GM19324 (cell line): ENCODE measurements around the gene CYP2W1.

Experiments
- ATAC-seq: cut with Tn5 transposase; IDR thresholded peaks from one replicate; pipeline ENCODE4 v1.9.1; 2021; ENCODE audit warnings: mild to moderate bottlenecking, moderate library complexity; ENCODE audit not compliant: unreplicated experiment, low FRiP score

The CYP2W1 gene

GRCh38 chr7:1011297-1012003 is 28.5 kb downstream of the CYP2W1 start:
- no peak for ATAC-seq

DNA sequence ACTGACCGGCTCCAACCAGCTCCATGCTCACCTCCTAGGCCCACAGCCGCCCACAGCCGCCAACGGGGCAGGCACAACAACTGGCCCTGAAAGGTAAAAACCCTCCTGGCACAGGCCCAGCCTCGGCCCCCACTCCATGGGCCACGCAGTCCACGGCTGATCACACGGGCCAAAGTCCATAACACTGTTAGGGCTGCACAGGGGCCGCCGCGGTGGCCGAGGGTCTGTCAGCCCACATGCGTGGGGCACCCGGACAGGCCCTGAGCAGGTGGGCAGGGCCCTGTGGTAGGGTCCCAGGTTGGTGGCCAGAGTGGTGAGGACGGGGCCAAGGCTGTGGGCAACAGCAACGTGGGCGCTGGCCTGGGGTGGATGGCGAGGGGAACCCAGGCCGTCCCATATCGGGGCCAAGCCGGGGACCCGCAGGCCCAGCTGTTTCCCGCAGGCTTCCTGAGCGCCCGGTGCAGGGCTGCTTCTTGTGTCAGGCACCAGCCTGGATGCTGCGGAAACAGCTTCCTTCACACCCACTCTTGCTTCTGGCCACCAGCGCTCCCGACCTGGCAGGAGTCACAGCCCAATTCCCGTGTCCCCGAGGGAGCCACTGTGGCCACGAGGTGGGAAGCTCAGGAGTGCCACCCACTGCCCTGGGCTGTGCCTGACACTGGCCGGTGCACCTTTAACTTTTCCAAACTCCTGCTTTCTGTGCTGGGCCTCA is 29.2 kb downstream of the CYP2W1 start:
- ATAC-seq: no peak

GRCh38 chr7:1012716-1013095 is 29.7 kb downstream of the CYP2W1 start:
- no peak for ATAC-seq

DNA sequence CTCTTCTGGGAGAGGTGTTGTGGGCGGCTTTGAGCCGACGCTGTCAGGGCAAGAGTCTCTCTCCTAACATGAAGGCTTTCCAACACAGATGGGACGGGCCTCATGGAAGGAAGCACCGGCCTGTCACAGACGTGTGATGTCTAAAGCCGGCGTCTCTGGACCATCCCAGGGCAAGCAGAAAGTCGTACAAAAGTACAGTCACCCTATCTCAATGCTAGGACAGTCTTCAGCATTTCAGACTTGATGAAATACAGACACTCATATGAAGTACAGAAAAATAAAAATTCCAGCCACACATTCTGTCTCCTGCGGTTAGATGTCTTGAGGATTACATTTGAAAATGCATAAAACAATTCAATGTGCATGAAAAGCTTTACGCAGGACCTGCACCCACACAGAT is 30.6 kb downstream of the CYP2W1 start:
- no peak for ATAC-seq

DNA sequence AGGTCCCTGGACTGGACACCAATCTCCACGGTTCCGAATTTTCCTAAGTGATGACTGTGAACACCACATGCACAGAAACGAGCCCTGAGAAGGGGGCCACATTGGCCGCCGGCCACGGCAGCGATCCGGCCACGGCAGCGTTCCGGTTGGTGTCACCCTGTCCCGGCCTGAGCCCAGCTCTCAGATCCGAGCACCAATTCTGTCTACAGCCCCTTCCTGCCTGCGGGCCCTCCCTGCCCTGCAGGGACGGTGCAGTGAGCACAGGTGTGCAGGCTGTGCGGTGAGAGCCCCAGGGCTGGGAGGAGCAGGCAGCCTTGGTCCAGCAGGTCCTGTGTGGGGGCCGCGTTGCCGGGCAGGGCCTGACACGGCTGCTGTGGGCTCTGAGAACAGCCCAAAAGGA is 31.7 kb downstream of the CYP2W1 start:
- no peak for ATAC-seq

GRCh38 chr7:1015196-1016121 is 32.5 kb downstream of the CYP2W1 start:
- no peak for ATAC-seq

DNA sequence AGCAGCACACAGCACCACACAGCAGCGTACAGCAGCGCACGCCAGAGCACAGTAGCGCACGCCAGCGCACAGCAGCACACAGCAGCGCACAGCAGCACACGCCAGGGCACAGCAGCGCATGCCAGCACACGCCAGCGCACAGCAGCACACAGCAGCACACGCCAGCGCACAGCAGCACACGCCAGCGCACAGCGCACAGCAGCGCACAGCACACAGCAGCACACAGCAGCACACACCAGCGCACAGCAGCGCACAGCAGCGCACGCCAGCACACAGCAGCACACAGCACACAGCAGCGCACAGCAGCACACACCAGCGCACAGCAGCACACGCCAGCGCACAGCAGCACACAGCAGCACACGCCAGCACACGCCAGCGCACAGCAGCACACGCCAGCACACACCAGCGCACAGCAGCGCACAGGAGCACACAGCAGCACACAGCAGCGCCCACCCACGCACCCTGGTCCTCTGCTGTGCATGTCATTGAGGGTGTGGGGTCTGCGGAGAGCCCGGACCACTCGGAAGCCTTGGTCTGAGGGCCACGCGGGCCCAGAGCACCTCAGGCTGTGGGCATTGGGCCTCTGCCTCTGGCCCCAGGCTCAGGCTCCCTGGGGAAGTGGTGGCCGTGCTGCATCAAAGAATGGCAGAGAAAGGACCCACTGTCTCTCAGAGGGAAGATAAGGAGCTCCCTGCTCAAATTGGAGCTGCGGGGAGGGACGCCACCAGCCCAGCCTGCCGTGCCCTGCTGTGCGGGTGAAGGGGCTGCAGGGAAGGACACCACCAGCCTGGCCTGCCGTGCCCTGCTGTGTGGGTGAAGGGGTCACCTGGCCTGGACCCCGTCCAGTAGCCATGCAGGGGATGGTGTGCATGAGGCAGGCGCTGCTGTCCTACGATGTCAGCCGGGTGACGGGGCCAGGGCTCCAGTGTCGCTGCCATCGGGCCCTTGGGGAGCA is 33.9 kb downstream of the CYP2W1 start:
- no peak for ATAC-seq

DNA sequence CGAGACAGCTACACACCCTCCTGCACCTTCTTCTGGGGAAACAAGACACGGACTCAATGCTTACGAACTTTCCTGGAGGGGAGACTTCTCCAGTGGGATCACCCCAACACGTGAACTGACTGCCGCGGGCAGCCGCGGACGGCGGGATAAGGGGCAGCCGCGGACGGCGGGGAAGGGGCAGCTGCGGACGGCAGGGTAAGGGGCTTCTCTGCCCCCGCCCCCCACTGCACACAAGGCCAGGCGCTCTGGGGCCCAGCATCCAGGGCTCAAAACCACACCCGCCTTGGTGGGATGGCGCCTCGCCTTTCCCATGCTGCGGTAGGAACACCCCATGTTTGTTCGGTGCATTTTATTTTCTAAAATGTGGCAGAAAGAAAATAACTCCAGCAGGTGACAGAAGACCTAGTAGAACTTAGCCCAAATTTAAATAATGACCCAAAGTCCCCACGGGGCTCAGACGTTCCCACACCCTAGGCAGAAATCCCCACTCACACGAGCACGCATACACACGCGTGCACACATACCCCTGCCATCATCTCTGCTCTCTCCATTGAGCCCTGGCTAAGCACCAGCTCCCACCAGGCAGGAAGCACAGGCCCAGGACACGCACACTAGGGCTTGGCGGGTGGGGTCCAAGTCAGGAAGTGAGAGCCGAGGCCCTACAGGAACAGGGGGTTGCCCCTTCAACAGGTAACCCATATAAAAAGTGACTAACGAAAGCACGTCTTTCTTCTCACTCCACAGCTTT is 34.8 kb downstream of the CYP2W1 start:
- ATAC-seq: no peak

- no peak for ATAC-seq
Observed at GRCh38 chr7:1018334-1018695, 35.3 kb downstream of the CYP2W1 start.

GRCh38 chr7:1019255-1019785 is 36.3 kb downstream of the CYP2W1 start:
- no peak for ATAC-seq

DNA sequence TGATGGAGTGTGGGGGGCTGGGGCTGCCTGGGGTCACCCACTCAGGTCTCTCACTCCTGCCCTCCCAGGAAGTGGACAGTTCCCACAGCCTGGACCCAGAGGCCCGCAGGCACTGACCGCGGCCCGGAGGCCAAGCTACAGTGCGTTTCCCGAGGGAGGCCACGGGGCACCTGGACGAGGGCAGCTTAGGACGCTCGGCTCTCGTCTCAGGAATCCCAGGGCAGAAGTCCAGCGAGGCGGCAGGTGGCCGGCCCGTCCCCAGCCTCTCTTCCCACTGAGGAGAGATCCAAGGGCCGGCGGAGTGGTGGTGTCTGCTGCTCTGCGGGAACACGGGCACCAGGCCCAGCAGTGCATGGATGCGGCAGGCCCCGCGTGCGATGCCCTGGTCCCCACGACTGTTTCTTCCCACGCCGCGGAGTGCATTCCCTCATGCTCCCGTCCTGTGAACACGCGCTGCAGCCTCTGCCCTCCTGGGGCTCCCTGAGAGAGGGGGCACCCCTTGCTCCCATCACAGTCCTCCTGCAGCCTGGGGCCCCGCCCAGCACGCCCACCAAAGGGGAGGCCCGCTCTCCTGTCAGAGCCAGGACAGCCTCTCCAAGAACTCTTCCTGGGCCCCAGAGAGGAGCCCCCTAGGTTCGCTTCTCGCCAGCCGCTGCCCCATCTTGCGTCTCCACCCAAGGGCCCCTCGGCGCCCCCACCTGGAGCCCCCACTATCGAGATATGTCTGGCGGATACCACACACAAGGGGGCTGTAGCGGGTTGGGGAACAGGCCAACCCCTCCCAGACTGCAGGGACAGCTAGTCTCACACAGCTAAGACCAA is 37.0 kb downstream of the CYP2W1 start:
- ATAC-seq: no peak

- ATAC-seq: no peak
Observed at GRCh38 chr7:1020849-1021251, 37.9 kb downstream of the CYP2W1 start.

GRCh38 chr7:1021366-1021765 is 38.4 kb downstream of the CYP2W1 start:
- ATAC-seq: no peak

- ATAC-seq: no peak
Observed at GRCh38 chr7:1021931-1022330, 39.0 kb downstream of the CYP2W1 start.

GRCh38 chr7:1022356-1022755 is 39.4 kb downstream of the CYP2W1 start:
- ATAC-seq: no peak

DNA sequence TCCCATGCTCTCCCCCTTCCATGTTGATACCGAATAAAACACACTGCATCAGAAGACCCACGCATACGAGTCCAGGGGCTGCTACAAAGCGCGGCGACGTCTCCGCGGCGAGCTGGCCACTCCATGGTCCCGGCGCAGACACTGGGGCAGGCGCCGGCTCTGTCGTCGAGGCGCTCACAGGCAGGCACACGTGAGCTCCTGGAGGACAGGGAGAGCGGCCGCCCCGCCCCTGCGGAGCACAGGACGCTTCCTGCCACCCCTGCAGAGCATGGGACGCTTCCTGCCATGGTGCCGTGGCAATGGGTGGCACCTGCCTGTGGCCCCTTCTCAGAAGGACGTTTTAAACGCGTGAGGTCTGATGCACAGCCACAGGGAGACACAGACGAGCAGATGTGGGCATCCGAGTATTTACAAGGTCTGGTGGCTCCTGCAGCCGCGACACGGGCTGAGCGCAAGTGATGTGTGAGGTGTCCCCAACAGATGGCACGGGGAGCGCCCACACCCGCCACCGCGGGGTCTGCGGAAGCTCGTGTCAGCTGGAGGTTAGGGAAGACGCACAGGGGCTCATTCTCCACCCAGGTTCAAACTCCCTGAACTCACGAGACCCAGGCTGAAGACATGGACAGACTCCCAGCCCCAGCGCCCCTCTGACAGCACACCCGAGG is 40.0 kb downstream of the CYP2W1 start:
- ATAC-seq: no peak

DNA sequence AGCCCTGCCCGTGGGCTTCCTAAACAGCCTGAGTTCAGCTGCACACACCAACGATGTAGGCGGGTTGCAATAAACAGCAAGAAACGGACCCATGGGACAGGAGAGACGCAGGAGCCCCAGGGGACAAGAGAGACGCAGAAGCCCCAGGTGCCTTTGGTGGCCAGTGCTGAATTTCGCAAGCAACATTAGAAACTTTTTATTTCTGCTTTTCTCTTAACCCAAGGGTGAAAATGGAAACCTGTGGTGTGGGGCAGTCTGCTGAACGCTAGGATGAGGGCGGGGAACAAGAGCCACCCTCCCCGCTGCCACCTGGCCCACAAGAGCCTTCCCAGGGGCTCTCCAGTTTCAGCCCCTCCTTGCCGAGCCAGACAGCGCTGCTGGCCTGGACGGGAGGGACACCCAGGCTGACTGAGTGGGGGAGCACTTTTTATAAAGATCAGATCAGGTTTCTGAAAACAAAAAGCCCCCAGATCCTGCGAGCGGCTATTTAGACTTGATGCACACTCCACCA is 41.4 kb downstream of the CYP2W1 start:
- peak; percentile 75 for ATAC-seq
